Stimulated activated CD4-positive, alpha-beta T cell treated with anti-CD3 and anti-CD28 coated beads, Interleukin-4, amount 100 ng/mL, for 1 hour (primary cell): ENCODE measurements around the gene GK.
"Not testable (repeated sequence)": the region's sequence is repeated elsewhere in the genome, so short reads cannot be mapped to it uniquely, and the experiment has no call there.

ENCODE experiments used
- DNase-seq: peaks from one replicate; pipeline ENCODE4 v3.0.0-alpha.2; 2020

GK gene

DNA sequence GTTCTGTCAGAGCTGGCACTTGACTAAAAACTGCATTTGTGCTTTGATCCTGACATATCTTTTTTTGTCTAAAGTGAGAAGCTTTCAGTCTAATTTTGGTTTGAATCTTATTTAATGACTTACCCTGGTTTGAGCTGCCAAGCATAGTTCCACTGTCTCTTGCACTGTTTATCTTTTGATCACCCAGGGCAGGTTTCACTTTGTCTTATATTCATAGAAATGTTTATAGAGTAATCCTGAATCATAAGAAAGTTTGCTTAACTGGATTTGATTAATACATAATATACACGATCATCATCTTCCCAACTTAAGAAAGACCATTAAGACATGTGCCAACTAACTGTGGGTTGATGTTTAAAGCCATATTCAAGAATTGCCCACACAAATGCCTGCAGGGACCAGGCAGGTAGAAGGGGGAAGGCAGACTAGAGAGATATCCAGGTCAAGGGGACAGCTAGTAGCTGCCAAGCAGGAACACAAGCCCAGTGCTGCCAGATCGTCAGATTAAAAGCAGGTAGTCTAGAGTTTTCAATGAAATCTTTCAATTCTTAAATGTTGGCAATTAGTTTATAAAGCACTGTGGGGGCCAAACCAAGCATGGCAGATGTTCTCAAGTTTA is 1.9 kb downstream of the GK start:
- DNase-seq: no peak

DNA sequence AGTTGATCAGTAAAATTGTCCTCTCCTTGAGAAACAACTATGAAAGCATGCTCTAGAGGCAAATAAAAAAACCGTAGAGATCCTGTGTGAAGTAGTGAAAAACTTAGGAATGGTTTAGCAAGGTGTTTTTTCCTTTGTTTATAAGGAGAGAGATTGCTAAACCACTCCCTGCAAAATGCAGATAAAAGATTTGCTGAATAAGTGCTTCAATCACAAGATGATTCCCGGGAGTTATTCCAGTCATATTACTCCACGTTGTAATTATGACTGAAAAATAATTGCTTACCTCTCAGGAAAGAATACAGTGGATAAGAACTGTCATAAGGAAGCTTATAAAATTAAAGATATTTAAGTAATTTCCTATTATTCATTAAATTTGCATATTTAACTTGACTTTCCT is 2.8 kb downstream of the GK start:
- no peak for DNase-seq

DNA sequence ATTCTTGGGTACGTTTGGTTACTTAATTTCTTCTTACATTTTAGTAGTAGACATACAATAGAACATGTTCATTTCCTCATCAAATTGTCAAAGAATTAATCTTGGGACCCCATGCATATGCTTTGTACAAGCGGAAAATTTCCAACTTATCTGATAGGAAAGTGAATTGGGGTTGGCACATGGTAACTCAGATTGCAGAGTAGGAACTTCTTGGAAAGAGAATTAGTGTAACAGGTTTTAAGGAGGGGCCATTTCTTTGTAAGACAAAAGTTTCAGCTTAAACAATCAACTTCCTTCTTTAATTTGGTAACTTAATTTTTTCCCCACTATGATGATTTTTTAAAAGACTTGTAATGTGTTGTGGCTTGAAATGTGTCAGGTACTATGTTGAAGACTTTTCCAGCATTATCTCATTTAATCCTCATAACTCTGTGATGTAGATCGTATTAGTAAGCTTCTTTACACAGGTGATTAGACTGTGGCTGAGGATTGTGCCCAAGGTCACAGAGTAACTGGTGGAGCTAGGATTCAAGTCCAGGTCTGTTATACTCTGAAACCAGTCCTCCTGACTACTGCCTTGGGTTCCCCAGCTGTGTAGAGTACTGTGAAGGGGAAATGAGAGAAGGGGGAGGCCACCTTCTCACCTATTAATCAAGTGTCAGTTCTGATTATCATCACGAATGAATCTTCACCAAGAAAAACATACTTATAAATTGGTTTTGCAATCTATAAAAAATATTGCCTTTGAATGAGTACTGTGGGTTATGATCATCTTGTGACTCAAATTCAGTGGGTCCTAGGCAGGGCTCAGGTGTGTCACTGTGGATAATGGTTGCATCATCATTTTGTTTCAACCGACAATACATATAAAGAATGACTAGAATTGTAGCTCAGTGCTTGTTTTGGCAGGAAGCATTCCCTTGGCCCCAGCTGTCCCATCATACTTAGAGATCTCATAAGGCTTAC is 4.3 kb downstream of the GK start:
- DNase-seq: no peak

DNA sequence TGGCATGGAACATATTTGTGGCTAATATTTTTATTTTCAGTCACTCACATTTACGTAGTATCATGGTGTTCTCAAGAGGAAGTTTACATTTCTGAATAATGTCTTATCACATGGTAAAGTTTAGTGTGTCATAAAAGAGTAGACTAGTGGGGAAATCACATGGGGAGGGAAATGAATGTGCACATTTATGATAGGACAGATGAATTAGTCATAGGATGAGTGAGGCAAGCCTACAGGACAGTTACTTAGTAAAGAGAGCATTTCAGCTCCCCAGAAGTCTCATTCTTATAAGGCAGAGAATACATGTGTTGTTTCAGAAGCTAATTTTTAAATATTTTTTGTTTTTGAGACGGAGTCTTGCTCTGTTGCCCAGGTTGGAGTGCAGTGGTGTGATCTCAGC is 6.2 kb downstream of the GK start:
- no peak for DNase-seq

DNA sequence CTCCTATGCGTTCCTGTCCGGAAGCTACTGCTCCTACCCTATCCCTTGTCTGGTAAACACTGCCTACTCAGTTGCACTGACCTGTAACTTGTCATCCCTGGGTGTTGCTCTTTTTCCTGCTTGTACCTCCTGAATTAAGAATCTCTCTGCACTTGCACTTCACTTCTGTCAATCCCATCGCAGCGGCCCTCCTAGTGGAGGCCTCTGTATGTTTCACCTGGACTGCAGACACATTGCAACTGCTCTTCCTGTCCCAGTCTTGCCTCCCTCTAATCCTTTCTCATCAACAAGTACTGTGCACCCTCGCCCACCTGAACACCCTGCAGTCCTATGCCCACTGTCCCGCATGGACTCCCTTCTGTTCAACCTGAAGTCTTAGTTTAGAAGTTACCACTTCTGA is 8.0 kb downstream of the GK start:
- no peak for DNase-seq

DNA sequence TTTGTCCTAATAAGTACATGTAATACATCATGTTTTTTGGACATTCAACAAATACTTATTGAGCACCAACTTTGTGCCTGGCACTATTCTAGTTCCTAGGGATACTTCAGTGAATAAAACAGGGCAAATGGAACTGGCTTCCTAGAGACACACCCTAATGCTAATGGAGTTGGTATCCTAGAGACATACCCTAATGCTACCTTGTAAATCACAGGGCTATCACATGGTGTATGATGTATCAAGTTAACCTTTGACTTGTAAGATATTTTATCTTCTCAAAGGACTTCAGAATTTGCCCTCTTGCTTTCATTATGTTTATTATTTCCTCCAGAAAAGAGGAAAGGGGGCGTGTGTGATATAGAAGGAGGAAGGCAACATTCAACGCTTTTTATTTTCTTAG is 10.1 kb downstream of the GK start:
- DNase-seq: no peak

DNA sequence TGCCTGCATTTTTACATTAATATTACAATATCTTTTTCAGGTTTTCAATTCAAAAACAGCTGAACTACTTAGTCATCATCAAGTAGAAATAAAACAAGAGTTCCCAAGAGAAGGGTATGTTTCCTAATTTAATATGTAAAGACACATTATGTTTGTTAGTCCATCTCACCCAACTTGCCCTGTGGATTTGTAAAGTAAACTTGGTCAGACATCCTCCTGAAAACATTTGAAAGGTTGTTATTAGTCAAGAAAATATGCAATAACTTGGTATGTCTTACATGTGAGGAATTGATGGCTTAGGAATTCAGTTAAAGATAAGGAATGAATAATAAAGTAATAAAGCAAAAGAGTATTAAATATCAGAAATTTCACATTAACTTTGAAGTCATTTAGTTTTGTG is 12.2 kb downstream of the GK start:
- DNase-seq: no peak

DNA sequence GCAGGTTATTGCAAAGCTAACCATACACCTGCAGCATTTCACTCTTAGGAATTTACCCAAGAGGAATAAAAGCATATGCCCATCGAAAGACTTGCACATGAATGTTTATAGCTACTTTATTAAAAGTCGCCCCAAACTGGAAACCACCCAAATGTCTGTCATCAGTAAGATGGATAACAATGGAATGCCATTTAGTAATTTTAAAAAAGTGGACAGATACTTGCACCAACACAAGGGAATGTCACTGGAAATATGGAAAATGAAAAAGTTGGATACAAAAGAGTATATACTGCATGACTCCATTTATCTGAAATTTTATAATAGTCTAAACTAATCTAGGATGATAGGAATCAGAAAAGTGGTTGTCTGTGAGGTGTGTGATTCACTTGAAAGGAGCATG is 12.9 kb downstream of the GK start:
- no peak for DNase-seq

DNA sequence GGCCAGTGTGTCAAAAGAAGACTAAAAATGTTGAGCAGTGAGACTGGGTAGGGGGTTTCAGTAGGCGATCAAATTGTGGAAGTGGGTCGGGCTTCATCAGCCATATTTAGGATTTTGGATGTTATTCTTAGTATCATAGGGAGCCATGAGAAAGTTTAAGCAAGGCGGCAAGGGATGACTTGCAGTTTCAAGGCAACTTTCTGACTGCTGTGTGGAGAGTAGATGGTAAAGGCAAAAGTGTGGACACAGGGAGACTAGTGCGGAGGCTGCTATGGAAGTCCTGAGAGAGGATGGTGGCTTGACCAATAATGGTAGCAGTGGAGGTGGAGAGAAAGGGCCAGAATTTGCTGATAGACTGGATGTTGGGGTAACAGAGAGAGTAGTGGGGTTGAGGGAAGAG is 15.4 kb downstream of the GK start:
- DNase-seq: no peak

DNA sequence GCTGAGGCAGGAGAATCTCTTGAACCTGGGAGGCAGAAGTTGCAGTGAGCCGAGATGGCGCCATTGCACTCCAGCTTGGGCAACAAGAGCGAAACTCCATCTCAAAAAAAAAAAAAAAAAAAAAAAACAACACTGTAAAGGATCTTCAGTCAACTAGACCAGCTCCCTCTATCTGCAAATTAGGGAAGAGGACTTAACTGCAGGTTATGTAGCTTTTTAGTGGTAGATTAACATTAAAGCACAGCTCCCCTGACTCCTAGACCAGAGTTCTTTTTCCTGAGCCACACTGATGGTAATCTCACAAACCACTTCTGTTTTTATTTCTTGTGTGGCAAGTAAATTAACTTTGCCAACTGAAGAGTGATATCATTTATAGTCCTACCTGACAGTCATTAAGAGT is 18.0 kb downstream of the GK start:
- not testable (repeated sequence) for DNase-seq

DNA sequence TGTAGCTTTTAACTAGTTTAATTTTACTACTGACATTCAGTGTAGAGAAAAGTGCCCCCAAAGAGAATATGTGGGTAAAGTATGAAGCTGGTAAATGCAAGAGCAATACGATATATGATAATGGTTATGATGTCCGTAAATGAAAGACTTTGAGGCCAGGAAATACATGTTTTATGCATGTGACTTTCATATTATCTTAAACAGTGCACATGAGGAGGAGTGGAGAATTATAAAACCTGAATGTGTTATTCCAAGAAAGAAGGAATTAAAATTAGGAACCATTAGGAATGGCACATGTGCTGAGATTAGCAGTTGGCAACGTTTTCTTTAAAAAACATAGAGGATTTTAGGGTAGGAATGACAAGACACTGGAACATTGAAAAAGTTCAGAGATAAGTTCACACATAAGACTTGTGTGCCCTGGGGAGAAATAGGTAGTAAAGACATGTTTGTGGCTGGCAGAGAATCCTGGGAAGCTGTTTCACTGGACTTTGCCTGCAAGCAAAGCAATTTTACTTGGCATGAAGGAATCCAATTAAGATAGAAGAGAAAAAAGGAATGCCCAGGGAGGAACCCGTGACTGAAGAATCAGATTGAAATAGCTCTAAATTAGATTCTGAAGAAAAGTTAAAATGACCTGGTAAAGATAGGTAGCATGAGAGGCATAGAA is 20.0 kb downstream of the GK start:
- DNase-seq: no peak

DNA sequence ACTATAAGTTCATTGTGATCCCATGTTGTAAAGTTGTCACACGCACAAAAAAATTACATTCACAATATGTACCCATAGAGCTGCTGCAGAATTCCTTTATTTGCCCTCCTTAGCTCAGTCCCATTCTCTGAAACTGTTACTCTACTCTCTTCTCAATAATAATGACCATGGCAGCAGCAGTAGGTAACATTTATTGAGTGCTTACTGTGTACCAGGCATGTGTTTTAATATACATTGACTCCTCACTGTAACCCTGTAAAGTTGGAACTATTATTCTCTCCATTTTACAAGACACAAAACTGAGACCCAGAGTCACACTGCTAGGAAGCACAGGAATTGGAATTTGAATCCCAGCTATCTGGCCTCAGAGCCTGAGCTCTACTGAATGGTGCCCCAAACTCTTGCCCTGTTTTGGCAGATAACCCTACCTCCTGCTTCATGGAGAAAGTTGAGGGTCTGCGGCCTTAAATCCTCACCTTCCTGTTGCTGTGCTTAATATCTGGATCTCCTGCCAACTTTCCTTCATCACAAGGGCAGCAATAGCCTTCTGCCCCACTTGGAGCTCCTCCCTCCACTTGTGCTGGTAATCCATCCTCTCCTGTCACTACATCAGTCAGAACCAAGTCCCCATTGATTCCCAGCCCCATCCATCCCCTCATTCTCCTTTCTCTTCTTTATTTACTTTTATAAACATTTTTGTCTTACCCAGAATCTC is 20.8 kb downstream of the GK start:
- no peak for DNase-seq

DNA sequence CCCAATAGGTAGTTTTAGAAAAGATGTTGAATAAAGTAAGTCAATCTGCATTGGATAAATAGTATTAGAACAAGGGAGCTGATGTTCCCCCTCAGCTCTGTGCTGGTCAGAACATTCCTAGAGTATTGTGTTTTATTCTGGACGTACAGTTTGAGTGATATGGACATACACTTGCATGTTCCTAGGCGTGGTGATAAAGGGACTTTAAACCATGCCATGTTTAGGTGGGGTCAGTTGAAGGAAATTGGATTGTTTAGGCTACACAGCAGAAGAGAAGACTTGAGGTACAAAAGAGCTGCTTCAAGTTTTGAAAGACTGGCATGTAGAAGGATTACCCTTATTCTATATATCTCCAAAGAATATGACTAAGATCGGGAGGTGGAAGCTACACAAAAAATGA is 21.6 kb downstream of the GK start:
- DNase-seq: no peak

DNA sequence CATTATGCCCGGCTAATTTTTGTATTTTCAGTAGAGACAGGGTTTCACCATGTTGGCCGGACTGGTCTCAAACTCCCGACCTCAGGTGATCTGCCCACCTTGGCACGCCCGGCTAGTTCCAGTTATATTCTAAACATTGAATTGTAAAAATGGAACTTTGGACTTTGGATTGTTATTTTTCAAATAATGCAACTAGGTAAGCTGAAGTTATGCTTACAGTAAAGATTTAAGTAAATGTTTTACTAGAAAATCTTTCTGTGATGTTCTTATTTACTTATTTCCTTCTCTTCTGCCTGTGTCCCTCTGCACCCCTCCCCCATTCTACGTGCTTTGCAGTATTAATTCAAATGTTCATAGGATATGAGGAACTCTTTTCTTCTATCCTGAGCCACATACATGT is 26.1 kb downstream of the GK start:
- no peak for DNase-seq

DNA sequence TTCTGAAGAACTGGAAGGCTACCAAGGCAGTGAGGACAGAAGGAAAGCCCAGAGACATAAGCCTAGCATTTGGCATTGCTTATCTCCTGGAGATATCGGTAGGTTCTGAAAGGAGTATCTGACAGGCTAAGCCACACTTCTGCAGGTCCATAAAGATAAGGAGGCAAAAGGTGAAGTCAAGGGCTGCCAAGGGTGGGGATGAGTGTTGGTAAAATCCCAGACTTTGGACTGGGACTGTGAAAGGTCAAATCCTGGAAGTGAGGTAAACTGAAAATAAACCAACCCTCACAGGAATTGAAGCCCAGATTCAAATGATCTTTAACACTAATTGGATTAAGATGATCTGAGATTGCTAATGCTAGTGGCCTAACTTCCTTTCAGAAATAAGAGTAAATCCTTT is 27.4 kb downstream of the GK start:
- DNase-seq: no peak

DNA sequence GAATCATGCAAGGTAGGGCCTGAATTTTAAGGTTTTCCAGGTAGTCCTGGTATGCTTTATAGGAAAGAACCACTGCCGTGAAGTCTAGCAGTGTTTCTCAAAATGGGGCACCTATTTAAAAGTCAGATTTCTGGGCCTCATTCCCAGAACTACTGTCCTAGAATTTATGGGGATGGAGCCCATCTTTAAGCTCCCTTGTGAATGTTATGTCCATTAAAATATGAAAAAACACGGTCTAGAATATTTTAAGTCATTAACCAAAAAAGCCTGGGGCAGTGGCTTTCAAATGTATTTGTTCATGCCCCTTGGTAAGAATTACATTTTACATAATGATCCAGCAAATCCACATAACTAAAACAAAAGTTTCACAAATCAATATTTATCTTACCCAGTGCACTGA is 35.4 kb downstream of the GK start:
- DNase-seq: no peak

DNA sequence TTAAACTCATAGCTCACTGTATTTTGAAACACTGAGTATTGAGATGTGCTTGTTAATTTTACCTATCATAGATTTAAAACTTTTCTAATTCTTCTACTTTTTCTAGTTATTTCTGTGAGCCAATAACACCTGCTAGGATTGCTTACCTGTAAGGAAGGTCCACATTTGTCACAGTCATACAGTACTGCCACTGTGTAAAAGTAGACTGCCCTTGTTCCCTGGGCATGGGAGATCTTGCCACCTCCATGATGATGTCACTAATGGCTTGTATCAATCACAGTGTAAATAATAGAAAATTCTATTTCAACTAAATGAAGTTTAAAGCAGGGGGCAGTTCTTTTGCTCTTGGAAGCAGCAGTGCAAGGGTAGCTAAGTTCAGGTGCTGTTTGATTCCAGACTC is 35.9 kb downstream of the GK start:
- no peak for DNase-seq

DNA sequence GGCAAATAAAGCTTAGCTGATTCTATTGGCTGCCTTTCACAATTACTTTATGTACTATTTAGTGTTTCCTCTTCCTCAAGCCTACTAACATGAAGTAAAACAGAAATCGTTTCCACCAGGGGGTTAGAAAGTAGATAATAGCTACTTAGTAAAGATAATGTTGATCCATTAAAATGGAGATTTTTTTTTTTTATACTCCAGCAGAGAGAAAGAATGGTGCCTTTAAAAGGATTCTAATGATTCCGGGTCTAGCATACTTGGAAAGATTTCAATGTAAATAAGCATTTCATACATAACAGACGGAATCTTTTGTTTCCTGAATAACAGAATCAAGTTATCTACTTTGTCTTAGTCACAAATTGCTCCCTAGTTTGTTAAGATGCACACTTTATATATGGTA is 37.1 kb downstream of the GK start:
- no peak for DNase-seq

DNA sequence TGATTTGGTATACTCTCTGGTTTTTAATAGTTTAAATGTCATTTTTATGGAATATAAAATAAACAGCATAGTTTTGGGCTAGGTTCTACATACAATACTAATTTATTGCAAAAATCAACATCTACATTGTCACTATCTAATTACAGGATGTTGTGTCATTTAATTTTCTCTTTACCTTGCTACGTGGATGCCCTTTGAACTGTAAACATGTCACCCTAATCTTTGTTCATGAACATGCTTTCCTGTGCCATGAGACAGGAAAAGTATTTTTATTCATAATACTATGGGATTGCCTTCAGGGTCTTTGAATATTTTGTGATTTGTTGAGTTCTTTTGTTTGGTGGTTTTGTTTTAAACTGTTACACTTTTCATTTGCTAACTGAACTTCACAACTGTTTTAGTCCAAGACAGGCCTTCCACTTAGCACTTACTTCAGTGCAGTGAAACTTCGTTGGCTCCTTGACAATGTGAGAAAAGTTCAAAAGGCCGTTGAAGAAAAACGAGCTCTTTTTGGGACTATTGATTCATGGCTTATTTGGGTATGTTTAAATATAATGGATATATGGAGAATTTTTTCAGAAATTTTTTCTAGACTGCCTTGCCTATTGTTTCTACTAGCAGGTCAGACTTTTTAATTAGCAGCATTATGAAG is 40.9 kb downstream of the GK start:
- DNase-seq: no peak

DNA sequence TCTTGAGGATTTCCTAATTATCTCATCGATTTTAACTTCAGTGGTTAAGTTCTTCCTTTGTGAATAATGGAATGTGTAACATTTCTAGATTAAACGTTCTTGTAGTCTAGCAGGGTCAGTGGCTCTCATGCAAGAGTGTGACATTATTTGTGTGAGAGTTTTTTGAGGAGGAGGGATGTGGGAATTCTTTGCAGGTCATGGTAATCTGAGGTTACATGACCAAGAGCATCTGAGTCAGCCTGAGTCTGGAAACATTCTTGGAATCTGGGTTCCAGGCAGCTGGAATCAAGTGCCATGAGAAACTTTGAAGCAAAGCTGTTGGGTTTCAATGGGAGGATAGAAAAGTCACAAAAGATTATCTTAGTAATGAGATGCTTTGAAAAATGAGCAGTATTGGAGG is 49.5 kb downstream of the GK start:
- DNase-seq: no peak

DNA sequence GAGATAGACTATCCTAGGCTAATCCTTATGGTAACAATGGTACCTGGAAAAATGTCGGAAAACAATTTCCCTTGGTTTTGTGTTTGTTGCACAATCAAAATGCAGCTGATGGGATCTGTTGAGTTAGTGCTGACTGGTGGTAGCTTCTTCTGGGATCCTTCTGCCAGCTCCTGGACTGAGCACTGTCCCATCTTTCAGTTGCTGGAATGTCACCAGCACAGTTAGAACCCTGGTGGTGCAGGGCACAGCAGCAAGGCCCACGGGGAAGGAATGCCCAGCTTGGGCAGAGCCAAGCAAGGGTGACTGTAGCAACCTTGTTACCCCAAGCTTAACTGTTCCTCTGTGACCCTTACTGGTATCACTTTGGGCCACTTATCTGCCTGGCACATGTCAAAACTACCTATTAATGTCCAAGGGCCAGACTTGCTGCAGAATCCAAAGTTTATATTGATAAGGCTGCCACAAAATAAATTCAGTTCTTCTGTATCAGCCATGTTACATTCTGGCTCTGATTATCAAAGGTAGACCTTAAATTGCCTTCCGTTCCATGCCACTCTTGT is 53.1 kb downstream of the GK start:
- DNase-seq: no peak

DNA sequence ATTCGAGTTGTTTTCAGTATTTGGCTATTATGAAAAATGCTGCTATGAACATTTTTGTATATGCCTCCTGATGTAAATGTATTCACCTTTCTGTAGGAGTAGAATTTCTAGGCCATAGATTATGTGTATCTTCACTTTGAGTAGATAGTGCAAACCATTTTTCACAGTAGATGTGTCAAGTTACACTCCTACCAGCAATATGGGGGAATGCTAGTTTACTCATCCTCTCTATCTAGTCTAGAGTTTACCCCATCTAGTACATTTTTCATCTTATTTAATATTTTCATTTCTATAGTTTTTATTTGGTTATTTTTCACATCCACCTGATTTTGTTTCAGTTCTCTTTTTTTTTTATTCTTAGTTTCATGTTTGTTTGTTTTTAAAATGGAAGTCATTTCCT is 59.0 kb downstream of the GK start:
- DNase-seq: no peak
